H4 (cell line): Measurements from ENCODE around the gene KRTAP10-2. TPM values are rescaled to one million over a fixed set of nuclear protein-coding genes. Genes with fewer than 3 reads are reported as not detected.

Experiments used
- DNase-seq: peaks from one replicate; pipeline ENCODE4 v3.0.0-alpha.2; 2015; ENCODE audit warnings: low spot score
- total RNA-seq: library from RNA; depleted of rRNA; stranded (reverse); fragments of >200 nt; shearing (Covaris generic); gene quantifications from 2 replicates; pipeline ENCODE4 v1.2.3, GENCODE V29; 2014

Gene KRTAP10-2
- total RNA-seq, 1 experiment from 2014 or later, result not detected

- no peak for DNase-seq
Observed at GRCh38 chr21:44526096-44526997, 25.0 kb downstream of the KRTAP10-2 start.

GRCh38 chr21:44525391-44526095 lies 25.8 kb downstream of the KRTAP10-2 start:
- no peak for DNase-seq

DNA sequence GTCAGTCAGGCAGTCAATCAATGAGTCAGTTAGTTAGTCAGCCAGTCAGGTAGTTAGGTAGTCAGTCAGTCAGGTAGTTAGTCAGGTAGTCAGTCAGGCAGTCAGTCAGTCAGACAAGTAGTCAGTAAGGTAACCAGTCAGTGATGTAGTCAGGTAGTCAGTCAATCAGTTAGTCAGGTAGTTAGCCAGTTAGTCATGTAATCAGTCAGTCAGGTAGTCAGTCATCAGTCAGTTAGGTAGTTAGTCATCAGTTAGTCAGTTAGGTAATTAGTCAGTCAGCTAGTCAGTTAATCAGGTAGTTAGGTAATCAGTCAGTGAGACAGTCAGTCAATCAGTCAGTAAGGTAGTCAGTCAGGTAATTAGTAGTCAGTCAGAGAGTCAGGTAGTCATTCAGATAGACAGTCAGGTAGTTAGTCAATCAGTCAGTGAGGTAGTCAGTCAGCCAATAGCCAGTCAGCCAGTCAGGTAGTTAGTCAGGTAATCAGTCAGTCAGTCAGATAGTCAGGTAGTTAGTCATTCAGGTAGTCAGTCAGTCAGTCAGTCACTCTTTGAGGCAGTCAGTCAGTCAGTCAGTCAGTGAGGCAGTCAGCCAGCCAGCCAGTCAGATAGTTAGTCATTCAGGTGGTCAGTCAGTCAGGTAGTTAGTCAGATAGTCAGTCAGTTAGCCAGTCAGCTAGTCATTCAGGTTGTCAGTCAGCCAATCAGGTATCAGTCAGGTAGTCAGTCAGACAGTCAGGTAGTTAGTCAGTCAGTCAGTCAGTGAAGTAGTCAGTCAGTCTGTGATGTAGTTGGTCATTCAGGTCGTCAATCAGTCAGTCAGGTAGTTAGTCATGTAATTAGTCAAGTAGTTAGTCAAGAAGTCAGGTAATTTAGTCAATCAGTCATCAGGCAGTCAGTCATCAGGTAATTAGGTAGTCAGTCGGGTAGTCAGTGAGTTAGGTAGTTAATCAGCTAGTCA lies 26.6 kb downstream of the KRTAP10-2 start:
- DNase-seq, result no peak

GRCh38 chr21:44523567-44524413 lies 27.5 kb downstream of the KRTAP10-2 start:
- DNase-seq, result no peak

DNA sequence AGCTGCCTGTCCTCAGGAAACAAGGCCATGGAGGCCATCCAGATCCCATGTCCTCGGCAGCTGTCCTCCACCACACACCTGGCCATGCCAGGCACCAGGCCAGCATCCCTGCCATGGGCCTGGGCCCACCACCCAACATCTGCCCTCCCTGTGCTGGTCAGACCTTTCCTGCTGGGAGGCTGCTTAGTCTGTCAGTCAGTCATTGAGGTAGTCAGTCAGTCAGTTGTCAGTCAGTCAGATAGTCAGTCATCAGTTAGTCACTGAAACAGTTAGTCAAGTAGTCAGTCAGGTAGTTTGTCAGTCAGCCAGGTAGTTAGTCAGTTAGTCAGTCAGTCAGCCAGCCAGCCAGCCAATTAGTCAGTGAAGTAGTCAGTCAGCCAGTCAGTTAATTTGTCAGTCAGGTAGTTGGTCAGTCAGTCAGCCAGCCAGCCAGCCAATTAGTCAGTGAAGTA lies 28.5 kb downstream of the KRTAP10-2 start:
- DNase-seq, result no peak

- DNase-seq, result no peak
Observed at GRCh38 chr21:44521928-44522752, 29.2 kb downstream of the KRTAP10-2 start.

GRCh38 chr21:44521301-44521927 lies 29.9 kb downstream of the KRTAP10-2 start:
- no peak for DNase-seq

- DNase-seq, result no peak
Observed at GRCh38 chr21:44520326-44521300, 30.7 kb downstream of the KRTAP10-2 start.

- no peak for DNase-seq
Observed at GRCh38 chr21:44519346-44520325, 31.7 kb downstream of the KRTAP10-2 start.

DNA sequence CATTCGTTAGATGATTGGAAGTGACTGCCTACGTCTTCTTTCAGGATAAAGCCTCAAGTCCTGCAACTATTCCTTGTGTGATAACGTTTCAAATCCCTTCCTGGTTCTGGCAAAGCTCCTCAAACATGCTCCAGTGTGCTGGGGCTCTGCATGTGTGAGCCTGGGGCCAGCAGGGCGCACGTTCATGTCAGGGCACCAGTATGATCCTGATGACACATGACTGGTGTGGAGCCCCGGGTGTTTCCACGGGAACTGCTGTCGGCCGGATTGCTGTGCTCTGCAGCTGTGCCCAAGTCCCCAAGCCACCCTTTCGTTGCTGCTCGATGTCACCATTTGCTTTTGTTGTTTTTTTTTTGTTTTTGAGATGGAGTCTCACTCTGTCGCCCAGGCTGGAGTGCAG lies 32.6 kb downstream of the KRTAP10-2 start:
- DNase-seq, result no peak

DNA sequence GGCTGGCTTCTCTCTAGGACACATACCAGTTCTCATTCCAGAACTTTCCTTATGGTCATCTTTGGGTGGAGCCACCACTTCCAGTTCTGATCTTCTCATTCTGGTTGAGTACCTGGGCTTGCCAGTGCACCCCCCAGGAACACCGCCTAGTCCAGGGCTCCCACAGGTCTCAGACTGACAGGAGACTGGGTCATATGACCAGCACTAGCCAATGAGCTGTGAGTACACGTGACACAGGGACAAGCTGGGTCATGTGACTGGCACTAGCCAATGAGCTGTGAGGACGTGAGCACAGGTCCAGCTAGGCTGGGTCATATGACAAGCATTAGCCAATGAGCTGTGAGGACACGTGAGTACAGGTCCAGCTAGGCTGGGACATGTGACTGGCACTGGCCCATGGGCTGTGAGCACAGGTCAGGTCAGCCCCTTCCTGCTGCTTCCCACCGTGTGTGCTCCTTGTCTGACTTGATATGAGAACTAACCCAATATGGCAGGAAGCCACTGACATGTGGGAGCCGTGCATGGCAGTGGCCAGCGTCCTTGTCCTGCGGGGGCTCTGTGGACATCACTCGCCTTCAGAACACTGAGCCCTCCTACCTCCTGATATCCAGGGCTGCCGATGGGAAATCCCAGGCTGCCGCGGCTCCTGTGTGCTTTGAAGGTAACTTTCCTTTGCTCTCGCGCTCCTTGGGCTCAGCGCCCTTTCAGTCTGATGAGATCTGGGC lies 34.0 kb downstream of the KRTAP10-2 start:
- DNase-seq, result peak; percentile 100

DNA sequence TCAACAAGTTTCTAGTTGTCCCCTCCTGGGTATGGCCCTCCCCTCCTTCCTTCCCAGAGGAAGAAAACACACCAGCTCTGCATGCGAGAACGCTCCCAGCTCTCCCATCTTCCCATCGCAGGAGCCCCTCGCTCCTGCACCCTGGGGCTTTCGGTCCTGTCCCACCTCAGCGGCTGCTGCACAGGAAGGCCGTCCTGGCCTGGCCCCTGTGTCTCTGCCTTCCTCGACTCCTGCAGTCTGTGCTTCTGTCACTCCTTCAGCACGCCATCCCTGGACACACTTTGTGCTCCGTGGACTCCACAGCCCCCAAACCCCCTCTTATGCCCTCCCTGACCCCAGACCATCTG lies 34.5 kb downstream of the KRTAP10-2 start:
- no peak for DNase-seq

DNA sequence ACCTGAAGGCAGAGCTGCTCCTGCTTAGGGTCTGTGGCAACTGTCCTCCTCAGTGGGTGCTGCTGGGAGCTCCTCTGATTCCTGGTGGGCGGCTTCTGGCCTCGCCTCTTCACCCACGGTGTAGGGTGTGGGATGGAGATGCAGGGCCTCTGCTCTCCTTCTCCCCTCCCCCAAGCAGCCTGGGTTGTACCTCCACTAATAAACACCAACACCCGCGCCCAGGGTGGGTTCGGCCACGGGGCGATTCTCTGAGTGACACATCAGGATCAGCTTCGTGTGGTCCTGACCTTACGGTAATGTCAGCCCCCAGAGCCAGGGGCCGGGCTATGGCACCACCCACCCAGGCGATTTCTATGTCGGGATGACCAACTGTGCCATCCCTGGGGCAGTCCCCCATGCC lies 35.0 kb downstream of the KRTAP10-2 start:
- no peak for DNase-seq

DNA sequence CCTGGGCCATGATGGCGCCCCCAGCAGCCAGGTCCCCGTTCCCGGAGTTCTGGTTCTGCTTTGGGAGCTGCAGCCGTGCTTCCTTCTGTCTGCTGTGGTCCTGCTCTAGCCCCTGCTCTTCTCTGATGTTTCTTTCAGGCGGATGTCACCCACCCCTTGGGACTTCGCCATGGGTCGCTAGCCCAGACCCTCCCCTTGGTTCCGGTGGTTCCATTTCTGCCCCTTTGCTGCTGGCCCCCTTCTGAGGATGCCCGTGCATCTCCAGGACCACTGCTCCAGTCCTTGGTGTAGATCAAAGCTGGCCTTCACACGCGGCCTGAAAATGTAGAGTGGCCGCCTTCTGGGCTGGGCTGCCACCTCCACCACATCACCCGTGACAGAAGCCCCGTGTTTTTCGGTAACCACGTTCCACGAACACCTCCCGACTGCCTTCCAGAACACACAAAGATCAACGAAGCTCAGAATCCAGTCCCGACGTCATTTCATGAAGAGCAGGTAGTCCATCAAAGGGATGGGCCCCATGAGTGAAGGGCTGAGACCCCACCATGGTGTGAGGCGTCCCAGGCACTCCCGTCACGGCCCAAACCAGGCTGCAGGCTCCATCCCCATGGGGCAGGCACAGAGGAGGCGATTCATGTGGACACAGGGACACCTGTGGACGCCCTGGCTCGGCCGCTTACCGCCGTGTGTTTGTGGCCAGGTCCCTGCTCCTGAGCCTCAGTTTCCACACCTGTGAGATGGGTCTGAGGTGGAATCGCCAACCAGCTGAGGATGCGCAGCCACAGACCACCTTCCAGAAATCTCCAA lies 35.7 kb downstream of the KRTAP10-2 start:
- no peak for DNase-seq

DNA sequence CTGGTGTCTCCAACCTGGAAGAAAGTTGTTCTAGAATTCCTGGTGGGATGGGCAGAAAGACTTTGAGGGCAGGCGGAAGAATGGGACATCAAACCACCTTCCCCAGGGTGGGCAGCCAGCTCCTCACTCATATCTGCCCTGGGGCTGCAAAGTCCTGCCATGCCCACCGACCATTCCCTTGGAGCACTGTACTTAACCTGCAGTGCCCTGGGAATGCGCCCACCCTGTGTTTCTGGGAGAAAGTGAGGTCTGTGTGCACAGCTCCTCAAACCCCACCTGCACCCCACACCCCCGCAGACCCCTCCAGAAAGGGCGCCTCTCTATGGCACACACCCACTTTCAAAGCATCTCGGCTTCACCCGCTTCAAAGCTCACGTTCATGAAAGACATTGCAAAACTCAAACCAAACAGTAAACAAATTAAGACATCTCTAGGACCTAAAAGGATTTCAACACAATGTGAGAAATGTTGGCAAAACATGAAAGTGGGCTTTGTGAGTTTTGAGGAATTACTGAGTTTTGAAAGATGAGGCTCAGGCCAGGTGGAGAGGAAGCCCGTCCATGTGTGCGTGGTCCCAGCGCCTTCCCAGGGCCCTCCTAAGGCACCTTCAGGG lies 36.5 kb downstream of the KRTAP10-2 start:
- DNase-seq, result no peak
